HepG2 (cell line): Measurements from ENCODE around the gene RBM25. TPM values are rescaled to one million over a fixed set of nuclear protein-coding genes. Genes with fewer than 3 reads are reported as not detected.

Experiments
- FOXA1 ChIP-seq, 2 experiments: fragments of 450-650 bp in 1 of 2; sonication (generic) in 1 of 2; formaldehyde crosslinking in 1 of 2; IDR thresholded peaks; 2 replicates each; pipeline versions ENCODE4 v1.4.0 to v1.6.1; 2016 to 2020; ENCODE audit warnings: missing genetic modification reagents in 1 of 2
- FOXP1 ChIP-seq, 2 experiments: fragments of 450-650 bp in 1 of 2; IDR thresholded peaks; 2 replicates each; pipeline ENCODE4 v1.6.1; 2017 to 2018; ENCODE audit warnings: antibody characterized with exemption in 1 of 2
- HBP1 ChIP-seq: IDR thresholded peaks from 2 replicates; pipeline ENCODE4 v1.6.1; 2016; ENCODE audit warnings: low read depth, control low read depth
- HNRNPUL1 ChIP-seq: fragments of 200-400 bp; formaldehyde crosslinking; IDR thresholded peaks from 2 replicates; pipeline ENCODE4 v1.6.1; 2017; ENCODE audit warnings: low read depth, mild to moderate bottlenecking, low read length, moderate library complexity
- MTF2 ChIP-seq: sonication (generic); formaldehyde crosslinking; IDR thresholded peaks from 2 replicates; pipeline ENCODE4 v1.5.0; 2020; ENCODE audit warnings: missing genetic modification reagents, borderline replicate concordance
- NFE2L2 ChIP-seq: fragments of 150-350 bp; IDR thresholded peaks from 2 replicates; pipeline ENCODE4 v1.6.1; 2014; ENCODE audit warnings: low read length
- NFIC ChIP-seq: IDR thresholded peaks from 2 replicates; pipeline ENCODE4 v1.6.1; 2012; ENCODE audit warnings: mild to moderate bottlenecking, low read length, inconsistent platforms
- RAD51 ChIP-seq: fragments of 450-650 bp; IDR thresholded peaks from 2 replicates; pipeline ENCODE4 v1.6.1; 2016; ENCODE audit warnings: borderline replicate concordance
- SOX13 ChIP-seq, 3 experiments: fragments of 450-650 bp in 1 of 3; sonication (generic) in 1 of 3; formaldehyde crosslinking in 1 of 3; IDR thresholded peaks in 2 of 3; conservative IDR thresholded peaks in 1 of 3; 2 replicates each; pipeline versions ENCODE4 v1.5.0 to v1.6.1; 2016 to 2020; ENCODE audit warnings: antibody characterized with exemption in 1 of 3, mild to moderate bottlenecking in 1 of 3, missing compliant biosample characterization in 1 of 3, missing genetic modification reagents in 1 of 3, moderate library complexity in 1 of 3
- SYNCRIP ChIP-seq: fragments of 200-400 bp; formaldehyde crosslinking; IDR thresholded peaks from 2 replicates; pipeline ENCODE4 v1.6.1; 2018; ENCODE audit warnings: mild to moderate bottlenecking, low read depth, low read length; ENCODE audit not compliant: insufficient read depth
- ZHX2 ChIP-seq, 2 experiments: sonication (generic) in 1 of 2; formaldehyde crosslinking in 1 of 2; IDR thresholded peaks; 2 replicates each; pipeline versions ENCODE4 v1.6.1 to v1.9.0; 2014 to 2022; ENCODE audit warnings: antibody characterized with exemption in 1 of 2, borderline replicate concordance in 1 of 2, inconsistent platforms in 1 of 2, low read depth in 1 of 2, missing genetic modification reagents in 1 of 2
- ZNF160 ChIP-seq: sonication (generic); formaldehyde crosslinking; IDR thresholded peaks from 2 replicates; pipeline ENCODE4 v1.8.0; 2022; ENCODE audit warnings: mild to moderate bottlenecking, inconsistent platforms, missing genetic modification reagents
- ZNF451 ChIP-seq: sonication (generic); formaldehyde crosslinking; IDR thresholded peaks from 2 replicates; pipeline ENCODE4 v1.5.0; 2020; ENCODE audit warnings: mild to moderate bottlenecking, missing genetic modification reagents
- polyA plus RNA-seq, 8 experiments: library from polyadenylated mRNA; depleted of rRNA in 3 of 8; stranded (reverse) in 7 of 8; unstranded in 1 of 8; fragments of >200 nt; fragmentation: Illumina TruSeq in 4 of 8; extraction: Trizol in 4 of 8; gene quantifications; 2 replicates each; pipeline versions ENCODE4 v1.2.1 to v1.2.3, GENCODE V29; 2011 to 2016; ENCODE audit warnings: low read depth in 4 of 8, missing spikeins in 1 of 8, mixed read lengths in 1 of 8; ENCODE audit not compliant: insufficient read depth in 1 of 8
- total RNA-seq, 5 experiments: library from RNA; depleted of rRNA; stranded (reverse); fragments of >200 nt; fragmentation: Illumina TruSeq; extraction: Trizol; gene quantifications; 2 replicates each; pipeline ENCODE4 v1.2.3, GENCODE V29; 2016; ENCODE audit warnings: low read depth in 1 of 5
- TF ChIP-seq, protein P1 (sequence below): IDR thresholded peaks from 2 replicates; pipeline ENCODE4 v1.6.1; 2016; ENCODE audit warnings: low read depth
- TF ChIP-seq, protein P2 (sequence below): sonication (generic); formaldehyde crosslinking; IDR thresholded peaks from 2 replicates; pipeline ENCODE4 v1.4.0; 2020; ENCODE audit warnings: missing genetic modification reagents, mild to moderate bottlenecking, borderline replicate concordance

The RBM25 gene
- total and polyA plus RNA-seq, 2 of the 13 experiments (the other 11 are each of a cell fraction or from before 2014, with no cell fraction given): 34.1 to 65.9 TPM

GRCh38 chr14:73136387-73137225, 78.3 kb downstream of the RBM25 start, which contains the start of gene PSEN1 (continued):
- TF ChIP-seq FOXP1 (IDR thresholded peaks at IDR 0.05) (no peak), FOXP1 (CRISPR knock-in tag; IDR thresholded peaks at IDR 0.05) (no peak), ZNF160 (CRISPR knock-in tag) (no peak), SOX13 (IDR thresholded peaks at IDR 0.05) (no peak), SOX13 (CRISPR knock-in tag; conservative IDR thresholded peaks at IDR 0.05 in 1 of 2, IDR thresholded peaks at IDR 0.05 in 1 of 2) (no peak), FOXA1 (IDR thresholded peaks at IDR 0.05) (no peak), FOXA1 (CRISPR knock-in tag; IDR thresholded peaks at IDR 0.05) (no peak), RAD51 (no peak), MTF2 (CRISPR knock-in tag) (no peak), SYNCRIP (no peak), ZHX2 (IDR thresholded peaks at IDR 0.05; ENCODE audit: low read depth) (no peak), ZHX2 (CRISPR knock-in tag; IDR thresholded peaks at IDR 0.05; ENCODE audit: borderline replicate concordance) (no peak), NFE2L2 (no peak), NFIC (no peak), HNRNPUL1 (no peak), HBP1 (CRISPR knock-in tag) (0 out of 2 replicates have a peak, but pooled peaks have one; percentile 17), ZNF451 (CRISPR knock-in tag) (no peak)
- TF ChIP-seq, protein P1, sequence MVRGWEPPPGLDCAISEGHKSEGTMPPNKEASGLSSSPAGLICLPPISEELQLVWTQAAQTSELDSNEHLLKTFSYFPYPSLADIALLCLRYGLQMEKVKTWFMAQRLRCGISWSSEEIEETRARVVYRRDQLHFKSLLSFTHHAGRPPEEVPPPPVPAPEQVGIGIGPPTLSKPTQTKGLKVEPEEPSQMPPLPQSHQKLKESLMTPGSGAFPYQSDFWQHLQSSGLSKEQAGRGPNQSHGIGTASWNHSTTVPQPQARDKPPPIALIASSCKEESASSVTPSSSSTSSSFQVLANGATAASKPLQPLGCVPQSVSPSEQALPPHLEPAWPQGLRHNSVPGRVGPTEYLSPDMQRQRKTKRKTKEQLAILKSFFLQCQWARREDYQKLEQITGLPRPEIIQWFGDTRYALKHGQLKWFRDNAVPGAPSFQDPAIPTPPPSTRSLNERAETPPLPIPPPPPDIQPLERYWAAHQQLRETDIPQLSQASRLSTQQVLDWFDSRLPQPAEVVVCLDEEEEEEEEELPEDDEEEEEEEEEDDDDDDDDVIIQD (CRISPR knock-in tag): 0 out of 2 replicates have a peak, but pooled peaks have one; percentile 43
- TF ChIP-seq, protein P2, sequence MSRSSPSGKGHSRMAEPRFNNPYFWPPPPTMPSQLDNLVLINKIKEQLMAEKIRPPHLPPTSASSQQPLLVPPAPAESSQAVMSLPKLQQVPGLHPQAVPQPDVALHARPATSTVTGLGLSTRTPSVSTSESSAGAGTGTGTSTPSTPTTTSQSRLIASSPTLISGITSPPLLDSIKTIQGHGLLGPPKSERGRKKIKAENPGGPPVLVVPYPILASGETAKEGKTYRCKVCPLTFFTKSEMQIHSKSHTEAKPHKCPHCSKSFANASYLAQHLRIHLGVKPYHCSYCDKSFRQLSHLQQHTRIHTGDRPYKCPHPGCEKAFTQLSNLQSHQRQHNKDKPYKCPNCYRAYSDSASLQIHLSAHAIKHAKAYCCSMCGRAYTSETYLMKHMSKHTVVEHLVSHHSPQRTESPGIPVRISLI: 0 out of 2 replicates have a peak, but pooled peaks have one; percentile 11
